NCI-H2107 treated with DMSO at 0.1 percent for 48 hours (cell line): ENCODE data around the gene SLC12A5.
"Not testable (repeated sequence)": the region's sequence is repeated elsewhere in the genome, so short reads cannot be mapped to it uniquely, and the experiment has no call there.

Experiments used
- DNase-seq: peaks from one replicate; lab custom pipeline; 2025; ENCODE audit not compliant: unreplicated experiment; lab: John Stamatoyannopoulos, UW

SLC12A5 gene

DNA sequence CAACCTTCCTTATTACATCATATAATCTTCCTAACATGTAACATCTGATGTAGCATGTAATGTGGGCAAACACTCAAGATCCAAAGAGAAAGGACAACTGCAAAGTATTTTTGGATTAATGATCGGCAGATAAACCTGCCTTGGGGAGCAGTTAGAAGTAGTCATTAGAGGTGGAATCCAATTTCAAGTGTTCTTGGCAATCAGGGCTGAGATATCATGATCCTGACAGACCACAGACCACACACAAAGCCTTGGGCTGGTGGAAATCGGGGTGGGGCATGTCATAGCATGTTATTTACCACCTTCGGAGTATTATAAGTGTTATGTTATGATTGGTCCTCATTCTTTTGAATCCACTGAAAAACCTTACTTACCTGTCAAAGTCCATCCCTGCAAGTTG, 44.4 kb downstream of the SLC12A5 start:
- DNase-seq: no peak

DNA sequence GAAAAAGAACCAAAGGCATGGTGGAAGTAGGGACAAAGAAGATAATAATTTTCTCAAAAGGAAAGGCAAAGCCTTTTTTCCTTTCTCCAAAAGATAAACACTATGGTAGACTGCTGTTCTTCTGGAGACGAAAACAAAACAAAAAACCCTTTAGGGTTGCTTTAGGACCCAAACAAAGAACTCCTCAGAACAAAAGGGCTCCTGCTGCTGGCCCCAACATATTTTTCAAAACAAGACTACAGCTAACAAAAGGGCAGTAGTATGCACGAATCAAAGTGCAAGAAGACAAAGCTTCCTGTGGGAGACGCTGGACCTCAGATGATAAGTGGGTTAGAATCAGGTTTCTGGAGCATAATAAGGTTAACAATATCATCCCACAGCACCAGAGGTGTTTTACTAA, 45.0 kb downstream of the SLC12A5 start:
- no peak for DNase-seq

DNA sequence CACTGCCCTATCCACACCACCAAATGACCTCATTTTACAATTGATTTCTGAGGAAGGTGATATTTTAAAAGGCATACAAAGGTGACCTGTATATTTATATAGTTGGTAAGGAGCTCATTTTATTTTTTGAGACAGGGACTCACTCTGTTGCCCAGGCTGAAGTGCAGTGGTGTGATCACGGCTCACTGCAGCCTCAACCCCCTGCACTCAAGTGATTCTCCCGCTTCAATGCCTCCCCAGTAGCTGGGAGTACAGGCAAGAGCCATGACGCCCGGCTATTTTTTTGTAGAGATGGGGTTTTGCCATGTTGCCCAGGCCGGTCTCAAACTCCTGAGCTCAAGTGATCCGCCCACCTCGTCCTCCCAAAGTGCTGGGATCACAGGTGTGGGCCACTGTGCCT, 47.8 kb downstream of the SLC12A5 start:
- DNase-seq: no peak

DNA sequence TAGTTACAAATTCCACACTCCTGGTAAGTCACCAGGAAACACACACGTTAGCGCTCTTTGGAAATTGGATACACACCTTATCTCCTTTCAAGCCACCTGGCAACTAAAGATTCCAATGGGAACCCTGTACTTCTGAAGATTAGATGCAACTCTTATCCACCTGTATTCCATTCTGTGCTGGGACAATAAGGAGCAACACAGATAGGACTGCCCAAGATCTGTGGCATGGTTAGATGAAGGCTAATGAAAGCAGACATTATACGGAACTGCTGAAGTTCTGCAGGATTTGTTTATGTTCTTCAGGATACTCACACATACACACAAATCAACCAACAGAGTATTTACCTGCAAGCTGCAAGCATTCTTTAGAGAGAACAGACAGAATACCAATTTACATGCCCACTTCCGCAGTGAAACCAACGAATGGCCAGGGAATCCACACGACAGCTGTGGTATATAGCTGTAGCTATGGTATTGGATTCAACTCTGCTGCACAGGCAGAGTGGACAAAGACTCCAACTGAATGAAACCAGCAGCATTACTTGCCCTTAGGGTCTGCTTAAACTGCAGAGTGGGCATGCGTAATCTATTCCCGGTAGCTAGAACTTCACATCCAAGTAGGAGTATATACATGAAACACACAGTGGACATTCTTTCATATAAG, 48.8 kb downstream of the SLC12A5 start:
- DNase-seq: no peak

DNA sequence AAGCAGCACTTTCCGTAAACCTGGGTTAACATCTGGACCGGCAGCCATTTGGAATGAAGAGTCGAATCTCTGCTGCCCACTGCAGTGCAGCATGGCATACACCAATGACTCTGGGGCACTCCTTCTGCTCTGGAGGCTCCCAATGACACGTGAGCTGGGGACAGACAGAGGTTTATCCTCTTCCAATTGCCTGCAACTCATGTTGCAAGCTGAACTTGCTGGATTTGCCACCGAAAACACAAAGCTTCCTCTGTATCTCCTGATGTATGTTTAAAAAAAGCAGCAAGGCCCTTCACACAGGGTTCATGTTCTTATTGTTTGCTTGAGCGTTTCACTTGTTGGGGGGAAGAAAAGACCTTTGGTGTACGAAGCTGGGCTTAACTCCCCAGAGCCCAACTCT, 49.9 kb downstream of the SLC12A5 start:
- DNase-seq: no peak

DNA sequence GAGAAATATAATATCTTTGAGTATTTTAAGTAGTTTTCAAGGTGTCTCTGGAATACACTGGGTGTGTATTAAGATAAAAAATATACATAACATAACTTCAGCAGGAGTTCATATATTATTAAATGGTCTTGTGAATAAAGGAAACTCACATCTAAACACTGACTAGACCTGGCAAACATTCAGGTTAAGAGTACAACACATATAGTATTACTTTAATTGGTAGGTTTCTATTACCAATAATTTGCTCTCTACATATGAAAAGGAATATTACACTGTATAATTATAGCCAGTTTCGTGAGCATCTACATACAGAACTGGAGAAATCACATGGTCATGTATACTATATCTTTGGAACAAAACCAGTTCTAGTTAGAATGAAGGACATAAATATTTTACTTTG, 52.1 kb downstream of the SLC12A5 start:
- DNase-seq: no peak

DNA sequence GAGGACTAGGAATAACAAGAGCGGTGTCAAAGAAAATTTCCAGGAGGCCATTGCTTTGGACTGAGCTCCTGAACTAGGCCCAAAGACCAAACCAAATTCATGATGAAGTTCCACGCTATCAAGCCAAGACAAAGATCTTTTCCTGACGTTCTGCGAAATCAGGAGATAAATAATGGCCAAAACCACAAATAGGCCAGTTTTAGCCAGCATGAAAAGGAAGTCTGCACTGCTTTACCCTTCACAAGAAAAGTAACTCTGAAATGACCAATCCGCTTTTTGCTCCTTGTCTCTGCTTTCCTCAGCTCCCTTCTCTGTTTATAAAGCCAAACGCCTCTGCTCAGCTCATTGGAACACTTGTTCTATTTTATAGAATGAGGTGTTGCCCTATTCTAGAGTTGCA, 54.1 kb downstream of the SLC12A5 start:
- no peak for DNase-seq

DNA sequence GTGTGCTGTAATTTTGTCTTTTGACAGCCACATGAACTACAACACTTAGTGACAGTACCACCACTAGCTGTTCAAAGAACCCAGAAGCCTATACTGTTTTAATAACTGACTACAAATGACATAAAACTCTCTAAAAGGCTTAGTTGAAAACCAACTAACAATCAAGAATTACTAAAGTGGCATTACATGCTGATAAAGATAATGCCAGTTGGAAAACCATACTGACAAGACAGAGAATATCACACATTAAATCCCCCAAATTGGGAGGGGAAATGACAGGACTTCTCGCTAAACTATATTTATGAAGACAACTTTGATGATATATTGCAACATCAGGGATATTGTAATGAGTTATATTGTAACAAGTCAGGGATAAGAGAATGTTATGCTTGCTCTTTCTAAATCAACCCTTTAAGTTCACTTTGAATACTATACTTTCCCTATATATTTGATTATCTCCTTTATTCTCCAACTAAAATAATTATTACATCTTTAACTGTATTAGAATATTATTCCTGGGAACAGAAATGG, 54.6 kb downstream of the SLC12A5 start:
- DNase-seq: no peak

DNA sequence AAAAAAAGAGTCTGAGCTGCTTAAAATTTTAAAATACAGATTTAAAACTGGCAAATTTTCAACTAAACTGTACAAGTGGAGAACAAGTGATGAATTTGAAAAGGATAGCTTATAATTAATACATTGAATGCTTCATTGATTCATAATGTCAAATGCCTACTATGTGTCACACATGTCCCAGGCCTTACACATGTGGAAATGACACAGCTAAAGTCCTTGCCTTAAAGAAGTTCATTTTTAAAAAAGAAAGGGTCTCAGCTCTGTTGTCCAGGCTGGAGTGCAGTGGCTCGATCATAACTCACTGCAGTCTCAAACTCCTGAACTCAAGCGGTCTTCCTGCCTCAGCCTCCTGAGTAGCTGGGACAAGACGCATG, 55.8 kb downstream of the SLC12A5 start:
- no peak for DNase-seq

DNA sequence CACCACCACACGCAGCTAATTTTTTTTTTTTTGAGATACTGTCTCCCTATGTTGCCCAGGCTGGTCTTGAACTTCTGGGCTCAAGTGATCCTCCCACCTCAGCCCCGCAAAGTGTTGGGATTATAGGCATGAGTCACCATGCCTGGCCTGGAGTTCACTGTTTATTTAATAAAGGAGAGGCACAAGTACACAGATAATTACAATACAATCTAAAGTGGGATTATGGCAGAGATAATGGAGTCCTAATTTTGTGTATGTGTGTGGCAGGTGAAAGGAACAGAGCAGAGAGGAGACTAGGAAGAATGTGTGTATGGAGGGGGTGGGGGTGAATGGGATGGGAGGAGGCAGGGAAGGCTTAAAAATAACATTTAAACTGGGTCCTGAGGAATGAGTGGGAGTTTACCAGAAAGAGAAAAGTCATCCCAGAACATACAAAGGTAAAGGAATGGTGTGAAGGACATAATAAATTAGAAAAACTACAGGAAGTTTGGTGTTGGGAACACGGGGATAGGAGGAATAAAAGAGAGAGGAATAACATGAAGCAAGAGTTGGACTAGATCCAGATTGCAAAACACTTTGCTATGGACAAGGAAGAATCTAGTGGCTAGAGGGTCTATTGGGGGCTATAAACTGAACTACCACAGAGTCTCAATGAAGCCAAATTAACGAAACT, 56.3 kb downstream of the SLC12A5 start:
- no peak for DNase-seq

DNA sequence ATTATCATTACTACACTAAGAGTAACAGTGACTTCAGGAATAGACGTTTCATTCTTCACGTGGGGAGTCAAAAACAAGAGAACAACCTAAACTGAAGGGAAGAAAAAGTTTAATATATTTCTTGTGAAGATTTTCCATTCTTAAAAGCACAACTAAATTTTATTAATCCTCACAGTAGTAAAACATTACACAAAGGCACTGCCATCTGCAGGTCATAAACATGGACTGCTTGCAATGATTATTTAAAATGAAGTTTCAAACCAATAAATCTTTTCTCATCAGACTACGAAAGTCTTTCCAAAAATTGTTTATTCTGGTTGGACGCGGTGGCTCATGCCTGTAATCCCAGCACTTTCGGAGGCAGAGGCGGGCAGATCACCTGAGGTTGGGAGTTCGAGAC, 58.1 kb downstream of the SLC12A5 start:
- DNase-seq: no peak

DNA sequence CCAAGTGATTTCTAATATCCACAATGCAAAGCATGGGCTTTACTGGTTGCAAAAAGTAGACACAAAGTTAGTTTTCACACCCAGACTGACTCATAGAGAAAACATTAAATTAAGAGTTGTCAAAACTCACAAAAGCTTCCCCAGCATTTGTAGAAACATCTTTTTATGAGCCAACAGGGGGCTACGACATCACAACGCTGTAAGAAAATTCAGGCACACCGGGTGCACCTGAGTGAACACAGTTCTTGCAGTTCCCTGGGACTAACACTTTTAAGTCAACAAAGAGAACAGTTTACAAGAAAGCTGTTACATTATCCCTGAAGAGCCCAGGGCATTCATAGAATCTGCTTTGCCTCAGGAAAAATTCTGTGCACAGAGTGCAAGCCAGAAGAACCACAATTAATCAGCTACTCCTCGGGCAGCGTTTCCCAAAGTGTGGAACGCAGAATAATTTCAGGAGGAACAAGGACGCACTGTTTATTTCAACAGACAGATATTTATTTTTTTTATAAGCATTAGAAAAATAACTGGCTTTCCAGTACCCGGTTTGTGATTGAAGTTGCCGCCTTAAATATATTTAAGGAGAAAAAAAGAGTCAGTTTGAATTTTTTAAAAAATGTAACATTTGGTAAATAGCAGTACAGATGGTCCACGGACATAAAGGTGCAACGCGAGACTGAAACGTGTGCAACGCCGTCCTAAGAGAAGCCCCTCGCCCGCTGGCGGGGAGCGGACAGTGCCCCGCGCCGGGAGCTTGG, 59.6 kb downstream of the SLC12A5 start:
- peak; percentile 9 for DNase-seq

DNA sequence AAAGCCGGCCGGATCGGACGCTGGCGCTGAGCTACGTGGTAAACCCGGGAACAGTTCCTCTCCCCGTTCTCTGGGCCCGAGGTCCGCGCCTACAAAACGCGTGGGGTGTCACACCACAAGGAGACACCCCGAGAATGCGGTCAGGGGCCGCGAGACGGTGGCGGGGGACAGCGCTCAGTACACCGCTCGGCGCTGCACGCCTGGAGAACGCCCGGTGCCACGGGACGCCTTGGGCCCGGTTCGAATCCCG, 60.1 kb downstream of the SLC12A5 start:
- no peak for DNase-seq

DNA sequence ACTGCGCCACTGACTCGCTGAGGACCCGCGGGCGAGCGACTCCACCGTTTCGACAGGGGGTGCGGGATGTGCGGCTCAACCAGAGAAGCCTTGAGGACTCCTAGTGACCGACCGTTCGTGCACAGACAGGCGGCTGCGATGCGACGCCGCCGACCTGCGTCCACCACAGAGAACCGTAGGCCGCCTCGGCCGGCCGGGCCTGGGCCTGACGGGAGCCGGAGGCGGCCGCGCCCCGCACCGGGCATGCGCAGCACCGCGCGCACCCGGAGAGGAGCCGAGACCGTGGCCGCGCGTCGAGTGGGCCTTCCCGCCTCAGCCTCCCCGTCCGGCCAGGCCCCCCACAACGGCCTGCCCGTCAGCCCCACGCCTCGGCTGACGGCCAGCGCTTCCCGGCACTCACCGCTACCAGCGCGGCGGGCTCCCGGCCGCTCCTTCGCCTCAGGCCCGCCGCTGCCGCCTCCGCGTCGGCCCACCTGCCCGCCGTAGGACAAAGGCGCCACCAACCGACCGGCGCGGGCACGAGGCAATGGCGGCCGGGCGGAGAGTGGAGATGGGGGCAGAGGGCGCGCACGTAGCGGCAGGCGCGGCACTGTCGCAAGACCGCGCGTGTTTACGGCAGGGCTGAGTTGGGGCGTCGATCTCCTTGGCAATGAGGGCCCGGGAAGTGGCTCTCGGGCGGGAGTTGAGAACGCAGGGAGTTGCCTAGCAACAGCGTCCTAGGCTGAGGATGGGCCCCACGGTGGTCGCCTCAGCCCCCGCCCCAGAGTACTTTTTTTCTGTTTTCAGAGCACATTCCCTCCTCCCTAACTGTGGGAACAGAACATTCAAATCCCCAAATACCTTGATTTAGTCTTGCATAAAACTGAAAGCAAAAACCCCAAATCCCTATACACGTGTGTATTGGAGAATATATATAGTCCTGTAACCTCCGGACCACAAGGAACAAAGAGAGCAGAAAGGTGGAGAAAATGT, 60.7 kb downstream of the SLC12A5 start, which contains the start of gene NCOA5:
TSS of gene NCOA5 (minus strand) at position 546 of the 972 bp plus-strand sequence. CDS start 10,538 bp downstream, outside the sequence.
- peak; percentile 74 for DNase-seq

DNA sequence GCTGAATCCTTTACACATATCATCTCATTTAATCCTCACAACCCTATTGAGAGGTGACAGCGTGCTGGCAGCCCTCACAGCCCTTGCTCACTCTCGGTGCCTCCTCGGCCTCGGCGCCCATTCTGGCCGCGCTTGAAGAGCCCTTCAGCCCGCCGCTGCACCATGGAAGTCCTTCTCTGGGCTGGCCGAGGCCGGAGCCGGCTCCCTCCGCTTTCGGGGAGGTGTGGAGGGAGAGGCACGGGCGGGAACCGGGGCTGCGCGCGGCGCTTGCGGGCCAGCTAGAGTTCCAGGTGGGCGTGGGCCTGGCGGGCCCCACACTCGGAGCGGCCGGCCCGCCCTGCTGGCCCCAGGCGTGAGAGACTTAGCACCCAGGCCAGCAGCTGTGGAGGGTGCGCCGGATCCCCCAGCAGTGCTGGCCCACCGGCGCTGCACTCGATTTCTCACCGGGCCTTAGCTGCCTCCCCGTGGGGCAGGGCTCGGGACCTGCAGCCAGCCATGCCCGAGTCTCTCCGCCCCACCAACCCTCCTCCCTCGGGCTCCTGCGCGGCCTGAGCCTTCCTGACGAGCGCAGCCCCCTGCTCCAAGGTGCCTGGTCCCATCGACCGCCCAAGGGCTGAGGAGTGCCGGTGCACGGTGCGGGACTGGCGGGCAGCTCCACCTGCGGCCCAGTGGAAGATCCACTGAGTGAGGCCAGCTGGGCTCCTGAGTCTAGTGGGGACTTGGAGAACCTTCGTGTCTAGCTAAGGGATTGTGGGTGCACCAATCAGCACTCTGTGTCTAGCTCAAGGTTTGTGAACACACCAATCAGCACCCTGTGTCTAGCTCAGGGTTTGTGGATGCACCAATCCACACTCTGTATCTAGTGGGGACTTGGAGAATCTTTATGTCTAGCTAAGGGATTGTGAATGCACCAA, 62.9 kb downstream of the SLC12A5 start:
- DNase-seq: not testable (repeated sequence)

DNA sequence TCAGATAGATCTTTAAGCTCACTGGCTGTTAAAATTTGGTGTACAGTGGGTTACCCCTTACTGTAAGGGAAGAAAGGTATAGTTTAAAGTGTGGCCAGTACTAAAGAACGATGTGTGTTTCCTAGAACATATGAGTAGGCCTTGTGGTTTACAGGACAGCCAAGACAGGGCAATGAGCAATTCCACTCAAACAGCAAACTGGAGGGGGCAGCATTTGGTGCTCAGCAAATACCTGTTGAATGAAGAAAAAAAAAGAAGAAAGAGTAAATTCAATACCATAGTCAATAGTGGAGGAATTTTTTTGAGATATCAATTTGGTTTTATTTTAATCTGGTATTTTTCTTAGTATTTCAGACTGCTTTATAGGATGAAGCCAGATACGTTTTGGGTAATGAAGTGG, 64.5 kb downstream of the SLC12A5 start:
- no peak for DNase-seq

DNA sequence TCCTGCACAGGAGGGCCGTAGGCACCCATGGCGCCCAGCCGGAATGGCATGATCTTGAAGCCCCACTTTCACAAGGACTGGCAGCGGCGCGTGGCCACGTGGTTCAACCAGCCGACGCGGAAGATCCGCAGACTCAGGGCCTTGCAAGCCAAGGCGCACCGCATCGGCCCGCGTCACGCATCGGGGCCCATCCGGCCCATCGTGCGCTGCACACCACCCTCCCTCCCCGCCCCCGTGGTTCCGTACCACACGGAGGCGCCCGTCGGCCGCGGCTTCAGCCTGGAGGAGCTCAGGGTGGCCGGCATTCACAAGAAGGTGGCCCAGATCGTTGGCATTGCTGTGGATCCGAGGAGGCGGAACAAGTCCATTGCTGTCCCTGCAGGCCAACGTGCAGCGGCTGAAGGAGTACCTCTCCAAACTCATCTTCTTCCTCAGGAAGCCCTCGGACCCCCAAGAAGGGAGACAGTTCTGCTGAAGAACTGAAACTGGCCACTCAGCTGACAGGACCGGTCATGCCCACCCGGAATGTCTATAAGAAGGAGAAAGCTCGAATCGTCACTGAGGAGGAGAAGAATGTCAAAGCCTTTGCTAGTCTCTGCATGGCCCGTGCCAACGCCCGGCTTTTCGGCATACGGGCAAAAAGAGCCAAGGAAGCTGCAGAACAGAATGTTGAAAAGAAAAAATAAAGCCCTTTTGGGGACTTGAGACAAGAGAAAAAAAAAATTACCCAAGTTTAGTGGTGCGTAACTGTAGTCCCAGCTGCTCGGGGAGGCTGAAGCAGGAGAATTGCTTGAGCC, 70.7 kb downstream of the SLC12A5 start:
- DNase-seq: no peak

DNA sequence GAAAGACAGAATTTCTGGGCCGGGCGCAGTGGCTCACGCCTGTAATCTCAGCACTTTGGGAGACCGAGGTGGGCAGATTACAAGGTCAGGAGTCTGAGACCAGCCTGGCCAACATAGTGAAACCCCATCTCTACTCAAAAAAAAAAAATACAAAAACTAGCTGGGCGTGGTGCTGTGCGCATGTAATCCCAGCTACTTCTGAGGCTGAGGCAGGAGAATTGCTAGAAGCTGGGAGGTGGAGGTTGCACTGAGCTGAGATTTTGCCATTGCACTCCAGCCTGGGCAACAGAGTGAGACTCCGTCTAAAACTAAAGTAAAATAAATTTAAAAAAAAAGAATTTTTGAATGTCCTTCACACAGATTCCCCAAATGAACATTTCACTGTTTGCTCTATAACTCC, 71.4 kb downstream of the SLC12A5 start:
- not testable (repeated sequence) for DNase-seq

DNA sequence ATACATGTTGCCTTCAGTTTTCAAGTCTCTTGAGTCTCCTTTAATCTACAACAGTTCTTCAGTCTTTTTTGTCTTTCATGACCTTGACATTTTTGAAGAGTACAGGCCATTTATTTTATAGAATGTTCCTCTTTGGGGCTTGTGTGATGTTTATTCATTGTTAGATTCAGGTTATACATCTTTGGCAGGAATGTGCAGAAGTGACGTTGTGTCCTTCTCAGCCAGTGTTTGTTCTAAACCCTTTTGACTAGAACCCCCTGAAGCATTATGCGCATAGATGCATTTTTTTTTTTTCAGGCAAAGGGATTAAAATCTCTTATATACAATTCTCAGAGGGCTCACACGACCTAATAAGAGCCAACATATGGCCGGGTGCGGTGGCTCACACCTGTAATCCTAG, 72.0 kb downstream of the SLC12A5 start:
- DNase-seq: no peak
